HEK293 (cell line): ENCODE data around the gene PYHIN1.

Experiments used
- KLF16 ChIP-seq: fragments of 450-650 bp; formaldehyde crosslinking; IDR thresholded peaks from 2 replicates; pipeline ENCODE4 v1.5.1; 2017; ENCODE audit warnings: missing biosample characterization, missing genetic modification characterization
- MZF1 ChIP-seq: fragments of 450-650 bp; formaldehyde crosslinking; IDR thresholded peaks from 2 replicates; pipeline ENCODE4 v1.5.1; 2017; ENCODE audit warnings: missing biosample characterization, missing genetic modification characterization, borderline replicate concordance
- TRIM28 ChIP-seq: IDR thresholded peaks from 2 replicates; pipeline ENCODE4 v1.6.1; 2011; ENCODE audit warnings: low read length, control low read depth, borderline replicate concordance
- ZBTB1 ChIP-seq: fragments of 450-650 bp; formaldehyde crosslinking; IDR thresholded peaks from 2 replicates; pipeline ENCODE4 v1.5.1; 2016; ENCODE audit warnings: missing biosample characterization, missing genetic modification characterization
- ZNF292 ChIP-seq: fragments of 450-650 bp; formaldehyde crosslinking; IDR thresholded peaks from 2 replicates; pipeline ENCODE4 v1.5.1; 2016; ENCODE audit warnings: low read depth, missing biosample characterization, missing genetic modification characterization, borderline replicate concordance
- ZNF324 ChIP-seq: fragments of 450-650 bp; formaldehyde crosslinking; IDR thresholded peaks from 2 replicates; pipeline ENCODE4 v1.5.1; 2016; ENCODE audit warnings: missing biosample characterization, missing genetic modification characterization
- ZNF350 ChIP-seq: fragments of 450-650 bp; formaldehyde crosslinking; IDR thresholded peaks from 2 replicates; pipeline ENCODE4 v1.5.0; 2017; ENCODE audit warnings: missing biosample characterization, mild to moderate bottlenecking, missing genetic modification characterization
- ZNF777 ChIP-seq: fragments of 450-650 bp; formaldehyde crosslinking; IDR thresholded peaks from 2 replicates; pipeline ENCODE4 v1.5.1; 2017; ENCODE audit warnings: missing biosample characterization, missing genetic modification characterization, borderline replicate concordance
- TF ChIP-seq, protein P1 (sequence below): fragments of 450-650 bp; formaldehyde crosslinking; IDR thresholded peaks from 2 replicates; pipeline ENCODE4 v1.5.1; 2016; ENCODE audit warnings: missing biosample characterization, missing genetic modification characterization
- TF ChIP-seq, protein P2 (sequence below): fragments of 450-650 bp; formaldehyde crosslinking; IDR thresholded peaks from 2 replicates; pipeline ENCODE4 v1.5.1; 2016; ENCODE audit warnings: missing biosample characterization, missing genetic modification characterization, borderline replicate concordance
- TF ChIP-seq, protein P3 (sequence below): fragments of 450-650 bp; formaldehyde crosslinking; IDR thresholded peaks from 2 replicates; pipeline ENCODE4 v1.5.1; 2016; ENCODE audit warnings: missing biosample characterization, missing genetic modification characterization
- TF ChIP-seq, protein P4 (sequence below): fragments of 450-650 bp; formaldehyde crosslinking; IDR thresholded peaks from 2 replicates; pipeline ENCODE4 v1.5.1; 2016; ENCODE audit warnings: missing biosample characterization, missing genetic modification characterization

DNA sequence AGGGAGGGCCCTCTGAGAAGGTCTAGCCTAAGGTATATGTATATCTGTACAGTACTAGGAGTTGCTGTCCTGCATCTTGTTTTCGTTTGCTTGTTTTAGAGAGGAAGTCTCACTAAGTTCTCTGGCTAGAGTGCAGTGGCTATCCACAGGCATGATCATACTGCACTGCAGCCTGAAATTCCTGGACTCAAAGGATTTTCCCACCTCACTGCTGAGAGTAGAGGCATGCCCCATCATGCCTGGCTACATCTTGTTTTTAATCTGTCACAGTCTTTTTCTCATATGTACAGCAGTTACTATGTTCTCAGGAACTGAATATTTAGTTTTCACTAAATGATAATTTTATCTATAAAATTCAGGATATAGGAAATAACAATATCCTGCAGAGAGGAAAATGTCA lies 15.3 kb upstream of the PYHIN1 start:
- TF ChIP-seq MZF1 (tag by site-specific recombination) (no peak), ZNF324 (no peak), ZNF777 (tag by site-specific recombination) (no peak), ZBTB1 (tag by site-specific recombination) (no peak), KLF16 (no peak), ZNF292 (tag by site-specific recombination) (no peak), TRIM28 (no peak), ZNF350 (tag by site-specific recombination) (no peak)
- TF ChIP-seq, protein P1, sequence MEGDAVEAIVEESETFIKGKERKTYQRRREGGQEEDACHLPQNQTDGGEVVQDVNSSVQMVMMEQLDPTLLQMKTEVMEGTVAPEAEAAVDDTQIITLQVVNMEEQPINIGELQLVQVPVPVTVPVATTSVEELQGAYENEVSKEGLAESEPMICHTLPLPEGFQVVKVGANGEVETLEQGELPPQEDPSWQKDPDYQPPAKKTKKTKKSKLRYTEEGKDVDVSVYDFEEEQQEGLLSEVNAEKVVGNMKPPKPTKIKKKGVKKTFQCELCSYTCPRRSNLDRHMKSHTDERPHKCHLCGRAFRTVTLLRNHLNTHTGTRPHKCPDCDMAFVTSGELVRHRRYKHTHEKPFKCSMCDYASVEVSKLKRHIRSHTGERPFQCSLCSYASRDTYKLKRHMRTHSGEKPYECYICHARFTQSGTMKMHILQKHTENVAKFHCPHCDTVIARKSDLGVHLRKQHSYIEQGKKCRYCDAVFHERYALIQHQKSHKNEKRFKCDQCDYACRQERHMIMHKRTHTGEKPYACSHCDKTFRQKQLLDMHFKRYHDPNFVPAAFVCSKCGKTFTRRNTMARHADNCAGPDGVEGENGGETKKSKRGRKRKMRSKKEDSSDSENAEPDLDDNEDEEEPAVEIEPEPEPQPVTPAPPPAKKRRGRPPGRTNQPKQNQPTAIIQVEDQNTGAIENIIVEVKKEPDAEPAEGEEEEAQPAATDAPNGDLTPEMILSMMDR (tag by site-specific recombination), result no peak
- TF ChIP-seq, protein P2, sequence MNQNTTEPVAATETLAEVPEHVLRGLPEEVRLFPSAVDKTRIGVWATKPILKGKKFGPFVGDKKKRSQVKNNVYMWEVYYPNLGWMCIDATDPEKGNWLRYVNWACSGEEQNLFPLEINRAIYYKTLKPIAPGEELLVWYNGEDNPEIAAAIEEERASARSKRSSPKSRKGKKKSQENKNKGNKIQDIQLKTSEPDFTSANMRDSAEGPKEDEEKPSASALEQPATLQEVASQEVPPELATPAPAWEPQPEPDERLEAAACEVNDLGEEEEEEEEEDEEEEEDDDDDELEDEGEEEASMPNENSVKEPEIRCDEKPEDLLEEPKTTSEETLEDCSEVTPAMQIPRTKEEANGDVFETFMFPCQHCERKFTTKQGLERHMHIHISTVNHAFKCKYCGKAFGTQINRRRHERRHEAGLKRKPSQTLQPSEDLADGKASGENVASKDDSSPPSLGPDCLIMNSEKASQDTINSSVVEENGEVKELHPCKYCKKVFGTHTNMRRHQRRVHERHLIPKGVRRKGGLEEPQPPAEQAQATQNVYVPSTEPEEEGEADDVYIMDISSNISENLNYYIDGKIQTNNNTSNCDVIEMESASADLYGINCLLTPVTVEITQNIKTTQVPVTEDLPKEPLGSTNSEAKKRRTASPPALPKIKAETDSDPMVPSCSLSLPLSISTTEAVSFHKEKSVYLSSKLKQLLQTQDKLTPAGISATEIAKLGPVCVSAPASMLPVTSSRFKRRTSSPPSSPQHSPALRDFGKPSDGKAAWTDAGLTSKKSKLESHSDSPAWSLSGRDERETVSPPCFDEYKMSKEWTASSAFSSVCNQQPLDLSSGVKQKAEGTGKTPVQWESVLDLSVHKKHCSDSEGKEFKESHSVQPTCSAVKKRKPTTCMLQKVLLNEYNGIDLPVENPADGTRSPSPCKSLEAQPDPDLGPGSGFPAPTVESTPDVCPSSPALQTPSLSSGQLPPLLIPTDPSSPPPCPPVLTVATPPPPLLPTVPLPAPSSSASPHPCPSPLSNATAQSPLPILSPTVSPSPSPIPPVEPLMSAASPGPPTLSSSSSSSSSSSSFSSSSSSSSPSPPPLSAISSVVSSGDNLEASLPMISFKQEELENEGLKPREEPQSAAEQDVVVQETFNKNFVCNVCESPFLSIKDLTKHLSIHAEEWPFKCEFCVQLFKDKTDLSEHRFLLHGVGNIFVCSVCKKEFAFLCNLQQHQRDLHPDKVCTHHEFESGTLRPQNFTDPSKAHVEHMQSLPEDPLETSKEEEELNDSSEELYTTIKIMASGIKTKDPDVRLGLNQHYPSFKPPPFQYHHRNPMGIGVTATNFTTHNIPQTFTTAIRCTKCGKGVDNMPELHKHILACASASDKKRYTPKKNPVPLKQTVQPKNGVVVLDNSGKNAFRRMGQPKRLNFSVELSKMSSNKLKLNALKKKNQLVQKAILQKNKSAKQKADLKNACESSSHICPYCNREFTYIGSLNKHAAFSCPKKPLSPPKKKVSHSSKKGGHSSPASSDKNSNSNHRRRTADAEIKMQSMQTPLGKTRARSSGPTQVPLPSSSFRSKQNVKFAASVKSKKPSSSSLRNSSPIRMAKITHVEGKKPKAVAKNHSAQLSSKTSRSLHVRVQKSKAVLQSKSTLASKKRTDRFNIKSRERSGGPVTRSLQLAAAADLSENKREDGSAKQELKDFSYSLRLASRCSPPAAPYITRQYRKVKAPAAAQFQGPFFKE (tag by site-specific recombination), result no peak
- TF ChIP-seq, protein P3, sequence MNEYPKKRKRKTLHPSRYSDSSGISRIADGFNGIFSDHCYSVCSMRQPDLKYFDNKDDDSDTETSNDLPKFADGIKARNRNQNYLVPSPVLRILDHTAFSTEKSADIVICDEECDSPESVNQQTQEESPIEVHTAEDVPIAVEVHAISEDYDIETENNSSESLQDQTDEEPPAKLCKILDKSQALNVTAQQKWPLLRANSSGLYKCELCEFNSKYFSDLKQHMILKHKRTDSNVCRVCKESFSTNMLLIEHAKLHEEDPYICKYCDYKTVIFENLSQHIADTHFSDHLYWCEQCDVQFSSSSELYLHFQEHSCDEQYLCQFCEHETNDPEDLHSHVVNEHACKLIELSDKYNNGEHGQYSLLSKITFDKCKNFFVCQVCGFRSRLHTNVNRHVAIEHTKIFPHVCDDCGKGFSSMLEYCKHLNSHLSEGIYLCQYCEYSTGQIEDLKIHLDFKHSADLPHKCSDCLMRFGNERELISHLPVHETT (tag by site-specific recombination), result no peak
- TF ChIP-seq, protein P4, sequence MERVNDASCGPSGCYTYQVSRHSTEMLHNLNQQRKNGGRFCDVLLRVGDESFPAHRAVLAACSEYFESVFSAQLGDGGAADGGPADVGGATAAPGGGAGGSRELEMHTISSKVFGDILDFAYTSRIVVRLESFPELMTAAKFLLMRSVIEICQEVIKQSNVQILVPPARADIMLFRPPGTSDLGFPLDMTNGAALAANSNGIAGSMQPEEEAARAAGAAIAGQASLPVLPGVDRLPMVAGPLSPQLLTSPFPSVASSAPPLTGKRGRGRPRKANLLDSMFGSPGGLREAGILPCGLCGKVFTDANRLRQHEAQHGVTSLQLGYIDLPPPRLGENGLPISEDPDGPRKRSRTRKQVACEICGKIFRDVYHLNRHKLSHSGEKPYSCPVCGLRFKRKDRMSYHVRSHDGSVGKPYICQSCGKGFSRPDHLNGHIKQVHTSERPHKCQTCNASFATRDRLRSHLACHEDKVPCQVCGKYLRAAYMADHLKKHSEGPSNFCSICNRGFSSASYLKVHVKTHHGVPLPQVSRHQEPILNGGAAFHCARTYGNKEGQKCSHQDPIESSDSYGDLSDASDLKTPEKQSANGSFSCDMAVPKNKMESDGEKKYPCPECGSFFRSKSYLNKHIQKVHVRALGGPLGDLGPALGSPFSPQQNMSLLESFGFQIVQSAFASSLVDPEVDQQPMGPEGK (tag by site-specific recombination), result no peak
